Panc1 (cell line): ENCODE data around the gene WNT1. TPM values are rescaled to one million over a fixed set of nuclear protein-coding genes. Genes with fewer than 3 reads are reported as not detected.

ENCODE experiments used
- ATAC-seq: fragments of 200-7000 bp; cut with Tn5 transposase; 2 replicates; pipeline ENCODE4 v1.9.1; 2020; ENCODE audit warnings: mild to moderate bottlenecking, moderate library complexity
- BruUV-seq: library from RNA; stranded (reverse); fragments of 400-500 nt; replicated peaks from 2 replicates; lab custom pipeline; 2021; lab: Mats Ljungman, UMichigan
- CTCF ChIA-PET: fragments of 300-600 bp; sonication (Branson Sonifier 250); formaldehyde crosslinking; loops from one replicate; lab custom pipeline; 2022; ENCODE audit warnings: antibody characterized with exemption; lab: Charles Lee
- POLR2A ChIA-PET: fragments of 300-600 bp; sonication (Branson Sonifier 250); formaldehyde crosslinking; loops from one replicate; lab custom pipeline; 2022; ENCODE audit warnings: antibody characterized with exemption; lab: Charles Lee
- DNase-seq: peaks from one replicate; pipeline ENCODE4 v3.0.0-alpha.2; 2010; ENCODE audit warnings: low read depth, low spot score
- H3K27ac ChIP-seq: 2 replicates; pipeline ENCODE4 v1.5.1; 2011; ENCODE audit warnings: mild to moderate bottlenecking, low read length, inconsistent platforms
- H3K27me3 ChIP-seq: fragments of 200-500 bp; sonication (Bioruptor generic); 2 replicates; pipeline ENCODE4 v1.6.0; 2014; ENCODE audit warnings: low read length, inconsistent platforms; ENCODE audit not compliant: control insufficient read depth, insufficient read depth
- H3K36me3 ChIP-seq: fragments of 200-500 bp; sonication (Bioruptor generic); 2 replicates; pipeline ENCODE4 v1.5.1; 2014; ENCODE audit warnings: inconsistent platforms, mild to moderate bottlenecking, low read length, moderate library complexity; ENCODE audit not compliant: control insufficient read depth, insufficient read depth
- H3K4me1 ChIP-seq: 2 replicates; pipeline ENCODE4 v1.5.1; 2011; ENCODE audit warnings: inconsistent platforms, mild to moderate bottlenecking, low read length, moderate library complexity; ENCODE audit not compliant: control insufficient read depth, insufficient read depth
- H3K4me3 ChIP-seq, 2 experiments: 2 replicates each; pipeline ENCODE4 v1.5.1; 2011 to 2012; ENCODE audit warnings: low read depth in 2 of 2, low read length in 2 of 2, mild to moderate bottlenecking in 2 of 2, inconsistent platforms in 1 of 2, moderate library complexity in 1 of 2
- H3K9me3 ChIP-seq: fragments of 200-500 bp; sonication (Bioruptor generic); 2 replicates; pipeline ENCODE4 v1.5.1; 2014; ENCODE audit warnings: low read depth, mild to moderate bottlenecking, inconsistent platforms, low read length, moderate library complexity; ENCODE audit not compliant: control insufficient read depth, insufficient read depth
- CTCF ChIP-seq: fragments of 450-650 bp; IDR thresholded peaks from 2 replicates; pipeline ENCODE4 v1.5.1; 2017; ENCODE audit warnings: mild to moderate bottlenecking
- POLR2AphosphoS5 ChIP-seq: IDR thresholded peaks from 2 replicates; pipeline ENCODE4 v1.6.1; 2012; ENCODE audit warnings: mild to moderate bottlenecking, low read depth, low read length, moderate library complexity
- REST ChIP-seq, 2 experiments: IDR thresholded peaks; 2 replicates each; pipeline ENCODE4 v1.6.1; 2011 to 2012; ENCODE audit warnings: low read depth in 2 of 2, control low read depth in 1 of 2, low read length in 1 of 2, mild to moderate bottlenecking in 1 of 2, moderate library complexity in 1 of 2; ENCODE audit not compliant: insufficient read depth in 1 of 2
- SIN3A ChIP-seq: IDR thresholded peaks from 2 replicates; pipeline ENCODE4 v1.6.1; 2012; ENCODE audit warnings: low read depth, mild to moderate bottlenecking, low read length, moderate library complexity, borderline replicate concordance; ENCODE audit not compliant: insufficient read depth
- TCF7L2 ChIP-seq: IDR thresholded peaks from 2 replicates; pipeline ENCODE4 v1.6.1; 2011; ENCODE audit warnings: mild to moderate bottlenecking, low read depth, low read length, inconsistent platforms
- in situ Hi-C: cut with HindIII; loops from 2 replicates; pipeline ENCODE4 v1.10.0; 2016; ENCODE audit warnings: low sequenced_read_pairs, low pct_unique_long_range_greater_than_20kb
- intact Hi-C: fragments of 100-400 bp; cut with micrococcal nuclease; formaldehyde crosslinking; loops from one replicate; pipeline ENCODE4 v1.10.0; 2022; ENCODE audit not compliant: unreplicated experiment
- total RNA-seq: library from RNA; stranded (reverse); gene quantifications from one replicate; pipeline ENCODE4 v1.2.1, GENCODE V29; 2021; ENCODE audit not compliant: unreplicated experiment

Gene WNT1
- total RNA-seq, 1 experiment from 2014 or later: not detected

- CTCF ChIA-PET: interaction anchor here (0.7 to 0.8 kb wide), 3 partner anchors 8 to 84 kb away, joined by 3 read pairs; no protein-coding TSS in a partner anchor
- DNase-seq (no peak), ATAC-seq (peak; percentile 66; the same call in 1 of the 2 replicates)
- H3K4me3 ChIP-seq: no peak overlapping the region
- TSS peak; percentile 45 for BruUV-seq
- POLR2A ChIA-PET: no interaction called here
- no peaks in the 10 kb centered on the region for H3K4me1 ChIP-seq
- in situ Hi-C loops: no loop called here
- H3K27me3 ChIP-seq: no peaks in the 10 kb centered on the region
- peaks cover 12% of the 10 kb centered on the region for H3K36me3 ChIP-seq
- H3K9me3 ChIP-seq: no peaks in the 10 kb centered on the region
- peak; percentile 95 for TF ChIP-seq CTCF
- no peak for TF ChIP-seq POLR2AphosphoS5
- no peak overlapping the region for H3K27ac ChIP-seq
- intact Hi-C loops: loop anchor here (1.0 kb wide), 1 partner anchor 83 kb away; no protein-coding TSS in a partner anchor
These were observed 41.6 kb upstream of the WNT1 start for GRCh38 chr12:48936379-48936979.

GRCh38 chr12:48937170-48937569 is 41.0 kb upstream of the WNT1 start:
- no peaks in the 10 kb centered on the region for H3K9me3 ChIP-seq
- no peaks in the 10 kb centered on the region for H3K27me3 ChIP-seq
- no TSS peak for BruUV-seq
- in situ Hi-C loops (no loop called here), intact Hi-C loops (no loop called here)
- POLR2A ChIA-PET: no interaction called here
- DNase-seq: no peak
- CTCF ChIA-PET: interaction anchor here (0.5 kb wide), 1 partner anchor 70 kb away, joined by 3 read pairs; no protein-coding TSS in a partner anchor
- H3K36me3 ChIP-seq: peaks cover 12% of the 10 kb centered on the region
- no peaks in the 10 kb centered on the region for H3K4me1 ChIP-seq
- no peak overlapping the region for H3K27ac ChIP-seq
- no peak overlapping the region for H3K4me3 ChIP-seq
- peak; percentile 53; the same call in 1 of the 2 replicates for ATAC-seq
- TF ChIP-seq CTCF (no peak; the same call in 1 of the 2 replicates), REST (IDR thresholded peaks at IDR 0.05; ENCODE audit: insufficient read depth in 1 of 2, low read depth in 2 of 2, low read length in 1 of 2) (no peak), TCF7L2 (no peak), POLR2AphosphoS5 (no peak), SIN3A (no peak)
